ENCODE measurements around the gene RAB26.
A peak's percentile ranks its signal among the peaks of the same experiment; 100 is the strongest.
"Not testable (repeated sequence)": the region's sequence is repeated elsewhere in the genome, so short reads cannot be mapped to it uniquely, and the experiment has no call there.

RAB26 gene

GRCh38 chr16:2117960-2118722 is 30.3 kb upstream of the RAB26 start:
- not testable (repeated sequence) for DNase-seq

GRCh38 chr16:2121325-2121724 is 27.1 kb upstream of the RAB26 start:
- not testable (repeated sequence) for DNase-seq

GRCh38 chr16:2121853-2122252 is 26.6 kb upstream of the RAB26 start:
- no peak for DNase-seq

GRCh38 chr16:2122429-2122828 is 26.0 kb upstream of the RAB26 start:
- DNase-seq = no peak

- DNase-seq = not testable (repeated sequence)
Observed at GRCh38 chr16:2122934-2123683, 25.3 kb upstream of the RAB26 start.

GRCh38 chr16:2123706-2124376 is 24.6 kb upstream of the RAB26 start:
- not testable (repeated sequence) for DNase-seq

GRCh38 chr16:2124377-2124693 is 24.1 kb upstream of the RAB26 start:
- DNase-seq = not testable (repeated sequence)

- DNase-seq = peak; percentile 42
Observed at GRCh38 chr16:2124694-2125444, 23.6 kb upstream of the RAB26 start.

GRCh38 chr16:2125609-2126008 is 22.8 kb upstream of the RAB26 start:
- not testable (repeated sequence) for DNase-seq

- not testable (repeated sequence) for DNase-seq
Observed at GRCh38 chr16:2126161-2126743, 22.2 kb upstream of the RAB26 start.

GRCh38 chr16:2126928-2127556 is 21.4 kb upstream of the RAB26 start:
- not testable (repeated sequence) for DNase-seq

- DNase-seq = not testable (repeated sequence)
Observed at GRCh38 chr16:2127630-2128280, 20.7 kb upstream of the RAB26 start.

- DNase-seq = not testable (repeated sequence)
Observed at GRCh38 chr16:2129251-2129650, 19.2 kb upstream of the RAB26 start.

GRCh38 chr16:2129890-2130447 is 18.5 kb upstream of the RAB26 start:
- not testable (repeated sequence) for DNase-seq

- not testable (repeated sequence) for DNase-seq
Observed at GRCh38 chr16:2133797-2134196, 14.6 kb upstream of the RAB26 start.

- DNase-seq = not testable (repeated sequence)
Observed at GRCh38 chr16:2135071-2135470, 13.4 kb upstream of the RAB26 start.

- peak; percentile 94 for DNase-seq
Observed at GRCh38 chr16:2135770-2136490, 12.5 kb upstream of the RAB26 start, which contains the start of gene PKD1. Gene PKD1, minus strand, starts transcription at chr16:2135898. Its CDS starts 209 bp downstream, at chr16:2135689.

- DNase-seq = no peak
Observed at GRCh38 chr16:2142942-2143877, 5.2 kb upstream of the RAB26 start.

- DNase-seq = no peak
Observed at GRCh38 chr16:2143878-2144485, 4.4 kb upstream of the RAB26 start.
